IMR-90 (cell line): Measurements from ENCODE around the gene ABCC8. TPM values are rescaled to one million over a fixed set of nuclear protein-coding genes. Genes with fewer than 3 reads are reported as not detected.

Experiments used
- ATAC-seq: fragments of 200-7000 bp; cut with Tn5 transposase; 2 replicates; pipeline ENCODE4 v1.9.1; 2020; ENCODE audit warnings: low read depth, mild to moderate bottlenecking, moderate library complexity
- BruUV-seq: library from RNA; stranded (reverse); fragments of 400-500 nt; replicated peaks from 2 replicates; lab custom pipeline; 2021; lab: Mats Ljungman, UMichigan
- CTCF ChIA-PET: fragments of 300-600 bp; formaldehyde crosslinking; extraction: SDS; loops from one replicate; lab custom pipeline; 2021; ENCODE audit warnings: antibody characterized with exemption; lab: Yijun Ruan, JAX
- POLR2A ChIA-PET: fragments of 300-600 bp; sonication (Branson Sonifier 250); formaldehyde crosslinking; loops from one replicate; lab custom pipeline; 2022; ENCODE audit warnings: antibody characterized with exemption; ENCODE audit not compliant: unreplicated experiment; lab: Charles Lee
- DNase-seq: peaks from one replicate; pipeline ENCODE4 v3.0.0; 2013
- H2AFZ ChIP-seq: replicated peaks from 2 replicates; pipeline ENCODE3; 2013; ENCODE audit warnings: low read length, mild to moderate bottlenecking; ENCODE audit not compliant: poor library complexity
- H2AK5ac ChIP-seq: 2 replicates; pipeline ENCODE4 v1.6.1; 2013; ENCODE audit warnings: low read depth, low read length, inconsistent platforms
- H2AK9ac ChIP-seq: replicated peaks from 2 replicates; pipeline ENCODE3; 2013; ENCODE audit warnings: mild to moderate bottlenecking, low read depth, low read length, moderate library complexity; ENCODE audit not compliant: poor library complexity
- H2BK120ac ChIP-seq: 2 replicates; pipeline ENCODE4 v1.6.1; 2013; ENCODE audit warnings: low read depth, low read length, inconsistent platforms
- H2BK15ac ChIP-seq: 3 replicates; pipeline ENCODE4 v1.6.1; 2013; ENCODE audit warnings: low read depth, low read length, inconsistent platforms
- H2BK20ac ChIP-seq: 2 replicates; pipeline ENCODE4 v1.6.1; 2013; ENCODE audit warnings: low read depth, mild to moderate bottlenecking, inconsistent platforms, low read length, moderate library complexity
- H2BK5ac ChIP-seq: 2 replicates; pipeline ENCODE4 v1.6.1; 2013; ENCODE audit warnings: mild to moderate bottlenecking, low read depth, low read length, inconsistent platforms; ENCODE audit not compliant: poor library complexity, severe bottlenecking
- H3K14ac ChIP-seq: replicated peaks from 2 replicates; pipeline ENCODE4 v1.6.1; 2013; ENCODE audit warnings: low read depth, low read length, inconsistent platforms
- H3K18ac ChIP-seq: 2 replicates; pipeline ENCODE4 v1.6.1; 2013; ENCODE audit warnings: low read depth, low read length, control low read depth
- H3K23ac ChIP-seq: 2 replicates; pipeline ENCODE4 v1.6.1; 2013; ENCODE audit warnings: low read depth, low read length, inconsistent platforms
- H3K27ac ChIP-seq: 2 replicates; pipeline ENCODE4 v1.5.1; 2013; ENCODE audit warnings: mild to moderate bottlenecking, control low read depth, low read length; ENCODE audit not compliant: insufficient read depth
- H3K27me3 ChIP-seq: 2 replicates; pipeline ENCODE4 v1.6.1; 2013; ENCODE audit warnings: low read length; ENCODE audit not compliant: control insufficient read depth, insufficient read depth
- H3K36me3 ChIP-seq: 2 replicates; pipeline ENCODE4 v1.6.1; 2013; ENCODE audit warnings: low read length, mixed read lengths; ENCODE audit not compliant: control insufficient read depth, insufficient read depth
- H3K4ac ChIP-seq: 2 replicates; pipeline ENCODE4 v1.6.1; 2013; ENCODE audit warnings: low read depth, low read length, inconsistent platforms
- H3K4me1 ChIP-seq: 2 replicates; pipeline ENCODE4 v1.6.1; 2013; ENCODE audit warnings: low read length, mixed read lengths; ENCODE audit not compliant: control insufficient read depth, insufficient read depth
- H3K4me2 ChIP-seq: 2 replicates; pipeline ENCODE4 v1.6.1; 2013; ENCODE audit warnings: low read depth, mild to moderate bottlenecking, control low read depth, low read length, moderate library complexity
- H3K4me3 ChIP-seq: 2 replicates; pipeline ENCODE4 v1.5.1; 2013; ENCODE audit warnings: low read depth, mild to moderate bottlenecking, control low read depth, low read length, moderate library complexity; ENCODE audit not compliant: insufficient read depth
- H3K56ac ChIP-seq: 2 replicates; pipeline ENCODE4 v1.6.1; 2013; ENCODE audit warnings: low read length, inconsistent platforms; ENCODE audit not compliant: insufficient read depth; ENCODE audit errors: extremely low read depth
- H3K79me1 ChIP-seq, 2 experiments: 2 replicates each; pipeline ENCODE4 v1.6.1; 2013; ENCODE audit warnings: low read length in 2 of 2, inconsistent platforms in 1 of 2, low read depth in 1 of 2
- H3K9ac ChIP-seq: 2 replicates; pipeline ENCODE4 v1.6.1; 2013; ENCODE audit warnings: low read depth, low read length, control low read depth
- H3K9me1 ChIP-seq: 2 replicates; pipeline ENCODE4 v1.6.1; 2013; ENCODE audit warnings: low read length, inconsistent platforms; ENCODE audit not compliant: insufficient read depth
- H3K9me3 ChIP-seq: 2 replicates; pipeline ENCODE4 v1.6.1; 2013; ENCODE audit warnings: low read length; ENCODE audit not compliant: control insufficient read depth, insufficient read depth
- H4K20me1 ChIP-seq: 2 replicates; pipeline ENCODE4 v1.6.1; 2013; ENCODE audit warnings: low read length, inconsistent platforms; ENCODE audit not compliant: insufficient read depth
- H4K5ac ChIP-seq: 2 replicates; pipeline ENCODE4 v1.6.1; 2013; ENCODE audit warnings: mild to moderate bottlenecking, low read depth, low read length, control low read depth
- H4K8ac ChIP-seq, 2 experiments: 2 replicates each; pipeline ENCODE4 v1.6.1; 2013; ENCODE audit warnings: low read depth in 2 of 2, low read length in 2 of 2, control low read depth in 1 of 2, inconsistent platforms in 1 of 2
- H4K91ac ChIP-seq: 2 replicates; pipeline ENCODE4 v1.6.1; 2013; ENCODE audit warnings: low read depth, low read length, inconsistent platforms; ENCODE audit not compliant: insufficient read depth
- RAD21 ChIP-seq: IDR thresholded peaks from 2 replicates; pipeline ENCODE4 v1.6.1; 2012; ENCODE audit warnings: low read length, improper control_type of control experiment
- WGBS, 2 experiments: methylation state at CpG; one replicate each; pipeline versions ENCODE4 v1.1.5 to v1.1.7; 2013; ENCODE audit warnings: missing lambda C conversion rate in 2 of 2; ENCODE audit not compliant: insufficient read length in 1 of 2; ENCODE audit errors: extremely low coverage in 2 of 2; 5-methylcytosine and 5-hydroxymethylcytosine counted together
- dilution Hi-C: fragments of 300-500 bp; cut with HindIII; formaldehyde crosslinking; loops from one replicate; pipeline ENCODE4 v1.14.3; 2018; ENCODE audit warnings: low sequenced_read_pairs; ENCODE audit not compliant: unreplicated experiment
- in situ Hi-C: fragments of 300-500 bp; cut with MboI; formaldehyde crosslinking; loops from 3 replicates; pipeline ENCODE4 v1.14.3; 2019; ENCODE audit warnings: low sequenced_read_pairs, inconsistent platforms, mixed read lengths
- intact Hi-C: fragments of 100-400 bp; cut with micrococcal nuclease; formaldehyde crosslinking; loops from 2 replicates; pipeline ENCODE4 v1.10.0; 2022
- polyA plus RNA-seq, 3 experiments: library from polyadenylated mRNA; depleted of rRNA; stranded (reverse); fragments of >200 nt; gene quantifications; 2 replicates each; pipeline ENCODE4 v1.2.3, GENCODE V29; 2012; ENCODE audit warnings: low replicate concordance in 1 of 3
- total RNA-seq: library from RNA; depleted of rRNA; stranded (reverse); fragments of >200 nt; gene quantifications from 2 replicates; pipeline ENCODE4 v1.2.3, GENCODE V29; 2012

ABCC8 gene
- total and polyA plus RNA-seq, 2 of the 4 experiments (the other 2 are of a cell fraction), result not detected

DNA sequence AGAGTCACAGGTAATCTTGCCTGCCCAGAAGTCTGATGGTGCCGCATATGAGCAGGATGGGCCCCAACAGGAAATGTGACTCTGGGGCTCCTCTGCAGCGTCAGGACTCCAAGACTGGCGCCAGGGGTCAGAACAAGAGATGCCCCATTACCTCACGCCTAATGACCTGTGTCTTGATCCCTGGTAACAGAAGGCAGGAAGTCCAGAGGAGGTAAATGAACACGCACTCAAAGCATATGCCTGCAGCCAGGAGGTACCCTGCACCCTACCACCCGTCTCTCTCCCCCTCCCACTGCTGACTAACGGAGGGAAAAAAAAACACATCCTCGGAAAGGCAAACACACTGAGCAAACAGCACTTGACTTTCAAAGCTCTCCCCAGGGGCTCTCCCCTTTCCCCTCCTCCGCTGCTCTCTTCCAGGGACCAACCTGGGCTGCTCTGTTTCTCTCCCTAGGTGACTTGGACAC lies 37.3 kb downstream of the ABCC8 start:
- intact Hi-C loops, result no loop called here
- no peak for TF ChIP-seq RAD21
- H2BK120ac ChIP-seq, result no peak overlapping the region
- no peak overlapping the region for H4K8ac ChIP-seq
- no peak overlapping the region for H2BK20ac ChIP-seq
- no peak overlapping the region for H4K5ac ChIP-seq
- H3K36me3 ChIP-seq, result no peaks in the 10 kb centered on the region
- ChIA-PET CTCF (interaction anchor here (0.6 kb wide), 1 partner anchor 1894 kb away, joined by 3 read pairs; no protein-coding TSS in a partner anchor), POLR2A (no interaction called here)
- no peak overlapping the region for H3K4me3 ChIP-seq
- H3K27me3 ChIP-seq, result peaks cover 12% of the 10 kb centered on the region
- H3K79me1 ChIP-seq, result no peaks in the 10 kb centered on the region
- WGBS, 2 experiments, result 10% methylated on average over 2 of the region's 9 CpGs; no CpG with 5 or more reads in 1 of the 2 experiments
- H2AK5ac ChIP-seq, result no peak overlapping the region
- no peak overlapping the region for H3K56ac ChIP-seq
- no peak overlapping the region for H3K9ac ChIP-seq
- no peaks in the 10 kb centered on the region for H3K9me1 ChIP-seq
- DNase-seq (no peak), ATAC-seq (no peak)
- H2BK5ac ChIP-seq, result no peak overlapping the region
- H3K14ac ChIP-seq, result no peak overlapping the region
- no peak overlapping the region for H3K4me2 ChIP-seq
- H4K91ac ChIP-seq, result no peak overlapping the region
- H3K23ac ChIP-seq, result no peak overlapping the region
- in situ Hi-C loops, result no loop called here
- H4K20me1 ChIP-seq, result no peaks in the 10 kb centered on the region
- no peak overlapping the region for H2AK9ac ChIP-seq
- no peak overlapping the region for H3K18ac ChIP-seq
- peak overlapping the region; percentile 51 for H2AFZ ChIP-seq
- H3K4ac ChIP-seq, result no peak overlapping the region
- H3K9me3 ChIP-seq, result no peaks in the 10 kb centered on the region
- H3K27ac ChIP-seq, result no peak overlapping the region
- no TSS peak for BruUV-seq
- dilution Hi-C loops, result no loop called here
- H3K4me1 ChIP-seq, result no peaks in the 10 kb centered on the region
- H2BK15ac ChIP-seq, result no peak overlapping the region
